Endothelial cell (in vitro differentiated cells): Measurements from ENCODE around the gene CAMTA1. TPM values are rescaled to one million over a fixed set of nuclear protein-coding genes. Genes with fewer than 3 reads are reported as not detected.
"Not testable (repeated sequence)": the region's sequence is repeated elsewhere in the genome, so short reads cannot be mapped to it uniquely, and the experiment has no call there.

Experiments used
- DNase-seq: peaks from one replicate; pipeline ENCODE4 v3.0.0; 2021; ENCODE audit warnings: low spot score
- H3K27ac Mint-ChIP-seq: one replicate; pipeline ENCODE4 v1.8.0; 2021; ENCODE audit warnings: mixed read lengths, inconsistent platforms; ENCODE audit not compliant: unreplicated experiment
- H3K27me3 Mint-ChIP-seq: one replicate; pipeline ENCODE4 v1.8.0; 2021; ENCODE audit warnings: mild to moderate bottlenecking, moderate library complexity, mixed read lengths, inconsistent platforms; ENCODE audit not compliant: unreplicated experiment
- H3K36me3 Mint-ChIP-seq: one replicate; pipeline ENCODE4 v1.8.0; 2021; ENCODE audit warnings: mild to moderate bottlenecking, low read depth, mixed read lengths, inconsistent platforms; ENCODE audit not compliant: unreplicated experiment
- H3K4me1 Mint-ChIP-seq: one replicate; pipeline ENCODE4 v1.8.0; 2021; ENCODE audit warnings: mild to moderate bottlenecking, mixed read lengths, inconsistent platforms; ENCODE audit not compliant: unreplicated experiment
- H3K4me3 Mint-ChIP-seq: one replicate; pipeline ENCODE4 v1.8.0; 2021; ENCODE audit warnings: mild to moderate bottlenecking, mixed read lengths, inconsistent platforms; ENCODE audit not compliant: unreplicated experiment
- H3K9me3 Mint-ChIP-seq: one replicate; pipeline ENCODE4 v1.8.0; 2021; ENCODE audit warnings: mixed read lengths, inconsistent platforms; ENCODE audit not compliant: unreplicated experiment
- CTCF ChIP-seq: fragments of 200-600 bp; sonication (generic); IDR thresholded peaks from one replicate; pipeline ENCODE4 v1.5.0; 2021; ENCODE audit warnings: antibody characterized with exemption; ENCODE audit not compliant: unreplicated experiment
- total RNA-seq: library from RNA; stranded (reverse); fragmentation: NEBNext Ultra II Directional; extraction: Animal tissue kit (Norgen Biotek cat#: 25700); gene quantifications from one replicate; pipeline ENCODE4 v1.2.1, GENCODE V29; 2021; ENCODE audit not compliant: unreplicated experiment

The CAMTA1 gene
- total RNA-seq, 1 donor from 2014 or later, result 87.3 TPM

DNA sequence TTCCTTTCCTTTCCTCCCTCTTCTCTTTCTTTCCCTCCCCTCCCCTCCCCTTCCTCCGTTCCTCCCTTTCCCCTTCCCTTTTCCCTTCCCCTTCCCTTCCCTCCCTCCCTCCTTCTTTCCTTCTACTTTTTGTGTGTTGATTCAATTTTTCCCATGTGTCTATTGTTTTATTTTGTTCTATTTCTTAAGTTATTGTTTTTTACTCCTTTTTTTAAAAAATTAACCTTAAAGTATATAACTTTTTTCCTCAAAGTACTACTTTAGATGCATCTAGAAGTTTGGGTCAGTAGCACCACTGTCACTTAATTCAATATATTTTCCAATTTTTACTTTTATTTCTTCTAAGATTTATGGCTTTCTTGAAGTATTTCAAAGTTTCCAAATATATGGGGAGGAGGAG is 537.7 kb downstream of the CAMTA1 start:
- H3K4me3 Mint-ChIP-seq, result no peak overlapping the region
- no peak for DNase-seq
- H3K4me1 Mint-ChIP-seq, result no peaks in the 10 kb centered on the region
- no peaks in the 10 kb centered on the region for H3K27me3 Mint-ChIP-seq
- H3K27ac Mint-ChIP-seq, result no peak overlapping the region
- H3K9me3 Mint-ChIP-seq, result peaks cover 4% of the 10 kb centered on the region
- TF ChIP-seq CTCF, result no peak
- H3K36me3 Mint-ChIP-seq, result peaks cover 7% of the 10 kb centered on the region

GRCh38 chr1:7325254-7325653 is 540.0 kb downstream of the CAMTA1 start:
- no peaks in the 10 kb centered on the region for H3K4me1 Mint-ChIP-seq
- H3K27ac Mint-ChIP-seq, result no peak overlapping the region
- peaks cover 7% of the 10 kb centered on the region for H3K36me3 Mint-ChIP-seq
- peaks cover 2% of the 10 kb centered on the region for H3K27me3 Mint-ChIP-seq
- no peak overlapping the region for H3K4me3 Mint-ChIP-seq
- peaks cover 4% of the 10 kb centered on the region for H3K9me3 Mint-ChIP-seq
- no peak for DNase-seq
- TF ChIP-seq CTCF, result no peak

GRCh38 chr1:7326366-7326765 is 541.1 kb downstream of the CAMTA1 start:
- TF ChIP-seq CTCF, result no peak
- H3K4me1 Mint-ChIP-seq, result no peaks in the 10 kb centered on the region
- no peak overlapping the region for H3K27ac Mint-ChIP-seq
- peaks cover 7% of the 10 kb centered on the region for H3K36me3 Mint-ChIP-seq
- H3K4me3 Mint-ChIP-seq, result no peak overlapping the region
- DNase-seq, result no peak
- peaks cover 2% of the 10 kb centered on the region for H3K27me3 Mint-ChIP-seq
- peaks cover 4% of the 10 kb centered on the region for H3K9me3 Mint-ChIP-seq

GRCh38 chr1:7327849-7328248 is 542.6 kb downstream of the CAMTA1 start:
- Mint-ChIP-seq H3K36me3 (peaks cover 7% of the 10 kb centered on the region), H3K4me1 (no peaks in the 10 kb centered on the region), H3K9me3 (peaks cover 4% of the 10 kb centered on the region), H3K27ac (no peak overlapping the region), H3K4me3 (no peak overlapping the region), H3K27me3 (peaks cover 2% of the 10 kb centered on the region)
- DNase-seq, result no peak
- no peak for TF ChIP-seq CTCF

- H3K9me3 Mint-ChIP-seq, result peaks cover 4% of the 10 kb centered on the region
Measured at GRCh38 chr1:7329868-7330615, 544.8 kb downstream of the CAMTA1 start.

DNA sequence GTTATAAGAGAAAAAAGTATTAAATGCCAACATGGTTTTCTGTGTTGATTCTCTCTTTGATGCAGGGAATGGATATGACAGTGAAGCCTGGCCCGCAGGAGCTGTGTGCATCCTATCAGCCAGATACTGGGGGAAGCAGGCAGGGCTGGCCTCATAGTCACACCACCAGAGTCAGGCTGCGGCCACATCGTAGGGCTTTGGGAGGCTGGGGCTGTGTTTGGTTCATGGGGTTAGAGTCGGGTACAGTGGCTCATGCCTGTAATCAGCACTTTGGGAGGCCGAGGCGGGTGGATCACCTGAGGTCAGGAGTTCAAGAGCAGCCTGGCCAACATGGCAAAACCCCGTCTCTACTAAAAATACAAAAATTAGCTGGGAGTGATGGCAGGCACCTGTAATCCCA is 545.5 kb downstream of the CAMTA1 start:
- H3K27ac Mint-ChIP-seq, H3K4me3 Mint-ChIP-seq, H3K36me3 Mint-ChIP-seq, DNase-seq, H3K27me3 Mint-ChIP-seq, H3K9me3 Mint-ChIP-seq, H3K4me1 Mint-ChIP-seq: not testable (repeated sequence)

More at GRCh38 chr1:7329868-7330615, 544.8 kb downstream of the CAMTA1 start:
- Mint-ChIP-seq H3K4me1 (peaks cover 7% of the 10 kb centered on the region), H3K4me3 (no peak overlapping the region), H3K36me3 (peaks cover 7% of the 10 kb centered on the region), H3K27me3 (peaks cover 5% of the 10 kb centered on the region), H3K27ac (no peak overlapping the region)
- no peak for TF ChIP-seq CTCF
- DNase-seq, result no peak
